Type B pancreatic cell (in vitro differentiated cells): ENCODE results near the gene UNC5C. TPM values are rescaled to one million over a fixed set of nuclear protein-coding genes. Genes with fewer than 3 reads are reported as not detected.

Experiments used
- DNase-seq: peaks from one replicate; pipeline ENCODE4 v3.0.0; 2021; ENCODE audit warnings: mixed read lengths; ENCODE audit not compliant: unreplicated experiment; ENCODE audit errors: extremely low spot score
- H3K27ac Mint-ChIP-seq: 2 replicates; pipeline ENCODE4 v1.8.0; 2021; ENCODE audit warnings: mild to moderate bottlenecking, mixed read lengths
- H3K27me3 Mint-ChIP-seq: 2 replicates; pipeline ENCODE4 v1.8.0; 2021; ENCODE audit warnings: mixed read lengths
- H3K36me3 Mint-ChIP-seq: 2 replicates; pipeline ENCODE4 v1.8.0; 2021; ENCODE audit warnings: mixed read lengths
- H3K4me1 Mint-ChIP-seq: one replicate; pipeline ENCODE4 v1.8.0; 2021; ENCODE audit warnings: mixed read lengths; ENCODE audit not compliant: unreplicated experiment
- H3K4me3 Mint-ChIP-seq: 2 replicates; pipeline ENCODE4 v1.8.0; 2021; ENCODE audit warnings: mild to moderate bottlenecking, mixed read lengths
- H3K9me3 Mint-ChIP-seq: 2 replicates; pipeline ENCODE4 v1.8.0; 2021; ENCODE audit warnings: mixed read lengths
- total RNA-seq: library from RNA; stranded (reverse); gene quantifications from 2 replicates; pipeline ENCODE4 v1.2.1, GENCODE V29; 2021; ENCODE audit warnings: low replicate concordance
- TF ChIP-seq, protein P1 (sequence below): fragments of 200-600 bp; sonication (generic); conservative IDR thresholded peaks from 2 replicates; pipeline ENCODE4 v1.5.0; 2021; ENCODE audit warnings: antibody characterized with exemption, mild to moderate bottlenecking

Gene UNC5C
- total RNA-seq, 1 donor from 2014 or later, result 95.0 TPM

DNA sequence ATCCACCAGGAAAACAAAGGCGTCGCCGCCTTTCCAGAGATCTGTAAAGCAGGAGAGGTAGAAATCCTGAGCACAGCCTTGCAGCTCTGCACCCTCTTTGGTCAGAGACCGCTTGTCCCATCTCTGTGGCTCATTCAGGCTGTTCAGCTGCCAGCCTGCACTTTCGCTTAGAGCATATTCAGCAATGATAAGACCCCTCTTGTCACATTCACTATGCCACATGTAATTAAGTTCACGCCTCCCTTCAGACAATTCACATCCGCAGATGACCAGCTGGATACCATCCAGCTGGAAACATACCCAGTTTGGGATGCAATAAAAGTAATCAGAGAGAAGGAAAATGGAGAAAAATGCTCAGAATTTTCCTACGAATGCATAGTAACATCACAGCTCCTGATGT is 335.4 kb downstream of the UNC5C start:
- Mint-ChIP-seq H3K27me3 (peaks cover 31% of the 10 kb centered on the region), H3K4me3 (no peak overlapping the region), H3K4me1 (peaks cover 42% of the 10 kb centered on the region), H3K36me3 (peaks cover 42% of the 10 kb centered on the region), H3K27ac (no peak overlapping the region), H3K9me3 (no peaks in the 10 kb centered on the region)
- TF ChIP-seq, protein P1, sequence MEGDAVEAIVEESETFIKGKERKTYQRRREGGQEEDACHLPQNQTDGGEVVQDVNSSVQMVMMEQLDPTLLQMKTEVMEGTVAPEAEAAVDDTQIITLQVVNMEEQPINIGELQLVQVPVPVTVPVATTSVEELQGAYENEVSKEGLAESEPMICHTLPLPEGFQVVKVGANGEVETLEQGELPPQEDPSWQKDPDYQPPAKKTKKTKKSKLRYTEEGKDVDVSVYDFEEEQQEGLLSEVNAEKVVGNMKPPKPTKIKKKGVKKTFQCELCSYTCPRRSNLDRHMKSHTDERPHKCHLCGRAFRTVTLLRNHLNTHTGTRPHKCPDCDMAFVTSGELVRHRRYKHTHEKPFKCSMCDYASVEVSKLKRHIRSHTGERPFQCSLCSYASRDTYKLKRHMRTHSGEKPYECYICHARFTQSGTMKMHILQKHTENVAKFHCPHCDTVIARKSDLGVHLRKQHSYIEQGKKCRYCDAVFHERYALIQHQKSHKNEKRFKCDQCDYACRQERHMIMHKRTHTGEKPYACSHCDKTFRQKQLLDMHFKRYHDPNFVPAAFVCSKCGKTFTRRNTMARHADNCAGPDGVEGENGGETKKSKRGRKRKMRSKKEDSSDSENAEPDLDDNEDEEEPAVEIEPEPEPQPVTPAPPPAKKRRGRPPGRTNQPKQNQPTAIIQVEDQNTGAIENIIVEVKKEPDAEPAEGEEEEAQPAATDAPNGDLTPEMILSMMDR, result no peak
- DNase-seq, result no peak

DNA sequence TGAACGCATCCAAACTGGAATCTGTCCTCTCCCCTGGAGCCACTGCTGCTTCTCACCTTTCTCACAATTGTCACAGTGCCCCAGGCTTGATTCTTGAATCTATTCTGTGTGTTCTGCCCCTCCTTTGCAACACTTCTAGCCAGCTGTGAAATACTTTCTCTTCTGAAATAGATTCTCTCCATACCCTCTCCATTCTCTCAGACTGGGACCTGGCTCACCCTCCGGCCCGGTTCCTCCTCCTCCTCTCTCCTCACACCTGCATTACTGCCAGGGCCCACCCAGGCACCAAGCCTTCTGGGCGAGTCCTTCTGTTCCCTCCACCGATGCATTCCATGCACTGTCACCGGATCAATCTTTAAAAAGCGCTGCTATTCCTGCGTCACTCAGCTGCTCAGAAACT is 336.1 kb downstream of the UNC5C start:
- peaks cover 42% of the 10 kb centered on the region for H3K36me3 Mint-ChIP-seq
- no peak overlapping the region for H3K4me3 Mint-ChIP-seq
- H3K27me3 Mint-ChIP-seq, result peaks cover 31% of the 10 kb centered on the region
- H3K9me3 Mint-ChIP-seq, result no peaks in the 10 kb centered on the region
- peaks cover 42% of the 10 kb centered on the region for H3K4me1 Mint-ChIP-seq
- peak overlapping the region; percentile 51 for H3K27ac Mint-ChIP-seq
- TF ChIP-seq, protein P1, result no peak
- no peak for DNase-seq

DNA sequence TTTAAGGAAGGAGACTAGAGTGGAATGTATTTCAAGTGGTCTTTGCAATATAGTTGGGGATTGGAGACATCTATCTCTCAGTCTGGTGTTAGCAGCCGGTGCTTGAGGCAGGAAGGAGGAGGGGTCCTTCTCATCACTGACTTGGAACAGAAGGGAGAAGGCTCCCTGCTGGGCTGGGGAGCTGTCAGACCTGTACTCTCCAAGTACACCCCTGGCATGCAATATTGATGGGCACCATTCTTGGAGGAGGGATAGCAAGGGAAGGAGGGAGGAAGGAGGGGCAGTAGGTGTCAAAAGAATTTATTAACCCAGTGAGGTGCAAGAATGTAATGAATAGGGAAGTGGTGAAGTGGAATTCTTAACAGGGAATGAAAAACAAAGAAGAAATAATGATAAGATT is 338.8 kb downstream of the UNC5C start:
- Mint-ChIP-seq H3K36me3 (peaks cover 27% of the 10 kb centered on the region), H3K9me3 (no peaks in the 10 kb centered on the region), H3K4me1 (peaks cover 24% of the 10 kb centered on the region), H3K27me3 (peaks cover 24% of the 10 kb centered on the region), H3K4me3 (no peak overlapping the region), H3K27ac (no peak overlapping the region)
- TF ChIP-seq, protein P1, result no peak
- no peak for DNase-seq

- no peak for DNase-seq
- H3K36me3 Mint-ChIP-seq, result peaks cover 22% of the 10 kb centered on the region
- TF ChIP-seq, protein P1, result peak; percentile 65
- H3K27ac Mint-ChIP-seq, result no peak overlapping the region
- peaks cover 2% of the 10 kb centered on the region for H3K4me1 Mint-ChIP-seq
- H3K4me3 Mint-ChIP-seq, result no peak overlapping the region
- peaks cover 10% of the 10 kb centered on the region for H3K27me3 Mint-ChIP-seq
- no peaks in the 10 kb centered on the region for H3K9me3 Mint-ChIP-seq
These were observed 343.9 kb downstream of the UNC5C start for GRCh38 chr4:95204873-95205272.

GRCh38 chr4:95204267-95204844 is 344.4 kb downstream of the UNC5C start:
- Mint-ChIP-seq H3K4me3 (no peak overlapping the region), H3K9me3 (no peaks in the 10 kb centered on the region), H3K27me3 (peaks cover 5% of the 10 kb centered on the region), H3K27ac (no peak overlapping the region), H3K4me1 (no peaks in the 10 kb centered on the region), H3K36me3 (peaks cover 17% of the 10 kb centered on the region)
- TF ChIP-seq, protein P1, result no peak
- no peak for DNase-seq

GRCh38 chr4:95198961-95199360 is 349.8 kb downstream of the UNC5C start:
- DNase-seq, result no peak
- Mint-ChIP-seq H3K4me3 (no peak overlapping the region), H3K36me3 (peaks cover 28% of the 10 kb centered on the region), H3K4me1 (no peaks in the 10 kb centered on the region), H3K27me3 (peaks cover 14% of the 10 kb centered on the region), H3K9me3 (no peaks in the 10 kb centered on the region), H3K27ac (no peak overlapping the region)
- TF ChIP-seq, protein P1, result no peak
